HG02678 (cell line): Measurements from ENCODE around the gene GRK1.

Experiments used
- ATAC-seq: cut with Tn5 transposase; IDR thresholded peaks from one replicate; pipeline ENCODE4 v1.9.1; 2021; ENCODE audit warnings: mild to moderate bottlenecking, moderate library complexity; ENCODE audit not compliant: unreplicated experiment

GRK1 gene

DNA sequence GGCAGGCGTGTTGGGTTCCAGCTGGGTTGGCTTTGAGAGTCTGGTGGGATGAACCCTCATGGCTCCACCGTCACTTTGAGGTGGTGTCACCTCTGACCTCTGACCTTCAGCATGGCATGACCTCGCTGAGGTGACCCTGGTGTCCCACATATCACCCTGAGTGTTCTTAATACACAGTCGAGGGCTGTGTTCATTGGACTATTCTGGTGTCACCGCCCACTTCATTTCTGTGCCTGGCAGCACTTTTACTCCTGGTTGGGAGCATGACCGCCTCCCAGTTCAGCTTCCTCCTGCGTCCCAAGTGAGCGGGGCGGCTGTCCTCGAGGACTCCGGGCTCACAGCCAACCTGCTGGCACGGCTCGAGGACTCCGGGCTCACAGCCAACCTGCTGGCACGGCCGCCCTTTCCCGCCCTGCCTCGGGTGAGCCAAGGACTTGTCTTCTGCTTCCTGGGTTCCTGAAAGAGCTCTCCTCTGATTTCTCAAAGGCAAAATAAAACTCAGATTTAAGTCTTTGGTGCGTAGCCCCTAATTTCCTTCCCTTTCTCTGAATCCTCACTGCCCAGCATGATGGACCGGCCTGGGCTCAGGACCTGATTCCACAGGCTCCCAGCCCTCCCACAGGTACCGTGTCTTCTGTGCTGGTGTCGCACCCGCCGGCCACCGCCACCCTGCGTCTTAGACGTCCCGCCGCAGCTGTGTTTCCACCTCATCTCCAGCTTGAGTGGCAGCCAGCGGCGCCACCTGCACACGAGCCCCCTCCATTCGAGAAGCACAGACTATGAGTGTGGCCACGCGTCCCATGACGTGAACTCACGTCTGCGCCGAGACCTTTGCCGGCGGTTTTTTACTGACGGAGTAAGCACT is 19.4 kb upstream of the GRK1 start:
- no peak for ATAC-seq

DNA sequence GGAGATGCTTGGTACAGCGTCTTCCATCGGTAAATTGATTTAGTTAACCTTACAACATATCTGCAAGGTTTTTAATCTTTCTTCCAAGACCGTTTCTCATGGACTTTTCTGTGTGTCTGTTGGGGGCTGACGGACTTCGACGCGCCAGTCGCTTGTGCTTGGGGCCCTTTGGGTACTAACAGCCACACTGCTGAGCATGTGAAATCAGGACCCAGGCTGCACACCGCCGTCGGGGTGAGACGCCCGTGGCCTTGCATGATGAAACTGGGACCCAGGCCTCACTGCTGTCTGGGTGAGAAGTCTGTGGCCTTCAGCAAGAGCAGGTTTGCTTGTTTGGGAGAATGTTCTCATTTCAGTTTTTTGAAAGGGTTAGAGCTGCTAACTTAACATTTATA is 18.8 kb upstream of the GRK1 start:
- no peak for ATAC-seq

DNA sequence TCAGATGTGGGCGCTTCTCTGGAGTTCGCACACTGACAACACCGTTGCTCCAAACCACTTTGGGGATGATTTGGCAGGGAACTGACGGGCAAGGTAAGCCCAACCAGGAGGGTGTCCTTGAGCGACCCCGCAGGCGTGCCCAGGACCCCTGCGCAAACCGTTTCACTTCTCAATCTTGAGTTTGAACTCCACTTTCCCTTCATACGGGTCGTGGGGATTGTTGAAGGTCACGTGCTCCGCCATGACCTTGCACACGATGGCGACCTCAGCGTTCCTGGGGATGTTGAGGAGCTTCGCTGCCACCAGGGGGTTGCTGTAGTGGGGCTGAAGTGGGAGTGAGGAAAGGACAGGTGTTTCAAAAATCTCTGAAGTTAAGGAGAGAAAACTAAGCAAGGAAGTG is 17.8 kb upstream of the GRK1 start:
- ATAC-seq: no peak

DNA sequence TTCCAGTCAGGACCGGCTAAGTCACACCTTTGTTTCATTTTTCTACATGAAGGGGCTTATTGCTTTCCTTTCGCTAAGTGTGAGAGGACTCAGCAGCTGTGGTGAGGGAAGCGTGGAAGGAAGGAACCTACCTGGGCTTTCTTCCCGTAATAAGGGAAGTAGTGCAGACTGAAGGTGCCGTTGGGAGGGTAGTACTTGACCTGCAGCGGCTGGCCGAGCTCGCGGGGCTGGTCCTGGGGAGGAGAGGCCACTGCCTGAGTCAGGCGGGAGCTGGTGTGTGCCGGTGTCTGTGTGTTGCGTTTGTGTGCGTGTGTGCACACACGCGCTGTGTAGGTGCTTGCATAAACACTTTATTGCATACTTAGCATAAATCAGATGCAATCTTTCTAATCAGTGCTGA is 16.7 kb upstream of the GRK1 start:
- no peak for ATAC-seq

DNA sequence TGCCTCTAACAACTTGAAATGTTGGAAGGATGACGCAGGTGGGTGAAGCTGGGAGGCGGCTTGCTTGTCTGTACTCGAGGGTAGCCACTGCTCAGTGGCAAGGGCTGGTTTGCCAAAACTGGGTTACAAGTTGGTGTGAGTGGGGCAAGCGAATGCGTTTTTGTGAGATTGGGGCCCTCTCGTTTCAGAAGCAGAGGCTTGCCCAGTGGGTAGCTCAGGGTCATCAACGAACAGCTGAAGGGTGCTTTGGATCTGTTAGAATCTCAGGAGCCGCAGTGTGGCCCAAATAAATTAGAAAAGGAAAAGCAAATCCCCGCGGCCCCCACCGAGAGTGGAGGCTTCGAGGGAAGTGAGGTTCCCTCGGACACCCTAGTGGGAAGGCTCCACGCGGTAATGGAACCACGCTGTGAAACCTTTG is 16.3 kb upstream of the GRK1 start:
- ATAC-seq: no peak

DNA sequence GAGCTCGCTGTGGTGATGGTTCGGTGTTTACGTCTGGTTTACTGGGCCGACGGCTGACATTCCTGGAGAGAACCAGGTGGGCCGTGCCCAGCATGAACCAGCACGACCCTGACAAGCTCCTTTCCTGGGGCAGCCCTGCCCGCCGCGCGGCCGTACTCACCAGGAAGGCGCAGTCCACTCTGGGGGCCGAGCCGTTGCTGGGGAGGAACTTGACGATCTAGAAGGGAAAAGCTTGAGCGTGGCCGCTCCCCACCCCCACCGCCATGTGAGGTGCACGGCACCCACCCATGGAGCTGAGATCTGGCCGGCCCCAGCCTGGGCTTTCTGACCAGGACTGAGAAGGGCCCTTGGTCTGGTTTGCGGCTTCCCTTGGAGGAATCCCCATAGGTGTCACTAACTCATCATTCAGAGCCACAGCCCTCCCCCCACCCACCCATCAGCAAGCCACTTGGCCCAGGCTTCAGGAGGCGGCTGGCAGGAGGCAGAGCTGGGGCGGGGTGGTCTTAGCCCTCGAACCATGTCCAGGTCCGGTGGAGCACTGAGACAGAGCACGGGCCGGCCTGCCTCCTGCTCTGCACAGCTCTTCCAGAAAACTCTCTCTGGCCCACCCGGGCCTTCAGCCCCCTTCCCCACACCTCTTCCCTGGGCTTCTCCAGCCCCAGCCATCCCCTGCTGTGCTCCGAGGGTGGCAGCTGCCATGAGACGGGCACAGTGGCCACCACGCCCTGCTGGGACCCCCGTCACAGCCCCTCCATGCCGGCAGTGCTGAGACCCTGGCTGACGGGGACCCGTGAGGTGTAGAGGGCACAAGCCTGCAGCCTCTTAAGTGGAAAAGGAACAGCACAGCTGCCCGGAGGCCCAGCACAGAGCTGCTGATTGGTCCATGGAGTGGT is 15.3 kb upstream of the GRK1 start:
- ATAC-seq: no peak

DNA sequence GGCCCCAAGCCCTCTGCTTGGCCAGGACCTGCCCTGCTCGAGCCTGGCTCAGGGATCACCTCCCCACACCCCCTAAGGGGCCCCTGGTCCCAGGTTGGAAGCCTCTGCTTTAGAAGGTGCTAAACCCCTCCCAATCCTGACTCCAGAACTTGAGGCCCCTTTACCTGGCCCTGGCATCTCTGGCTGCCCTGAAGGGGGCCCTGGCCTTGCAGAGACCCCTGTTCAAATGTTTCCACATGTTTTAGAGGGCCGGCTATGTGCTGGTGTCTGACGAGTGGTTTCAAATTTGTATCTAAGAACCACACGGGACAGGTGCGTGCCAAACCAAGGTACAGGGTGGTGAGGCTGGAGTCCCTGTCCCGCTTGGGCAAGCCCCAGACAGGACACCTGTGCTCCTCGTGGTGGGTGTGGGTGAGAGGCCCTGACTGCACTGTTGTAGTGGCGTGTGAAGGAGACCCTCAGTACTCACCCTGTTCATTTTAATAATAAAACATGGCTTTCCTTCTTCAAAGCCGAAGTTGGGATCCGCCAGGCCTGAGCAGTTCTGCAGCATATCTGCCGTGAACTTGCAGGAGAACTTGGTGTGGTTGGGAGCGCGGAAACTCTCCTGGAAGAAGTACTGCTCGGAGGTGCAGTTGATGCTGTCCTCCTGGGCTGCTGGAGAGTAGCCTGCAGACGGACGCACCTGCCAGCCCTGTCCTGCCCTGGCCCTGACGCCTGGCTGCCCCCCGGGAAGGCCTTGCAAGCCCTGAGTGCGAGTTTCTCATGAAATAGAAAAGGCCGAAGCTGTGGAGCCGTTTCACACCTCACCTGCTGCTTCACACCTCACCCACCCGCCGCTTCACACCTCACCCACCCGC is 14.4 kb upstream of the GRK1 start:
- no peak for ATAC-seq

DNA sequence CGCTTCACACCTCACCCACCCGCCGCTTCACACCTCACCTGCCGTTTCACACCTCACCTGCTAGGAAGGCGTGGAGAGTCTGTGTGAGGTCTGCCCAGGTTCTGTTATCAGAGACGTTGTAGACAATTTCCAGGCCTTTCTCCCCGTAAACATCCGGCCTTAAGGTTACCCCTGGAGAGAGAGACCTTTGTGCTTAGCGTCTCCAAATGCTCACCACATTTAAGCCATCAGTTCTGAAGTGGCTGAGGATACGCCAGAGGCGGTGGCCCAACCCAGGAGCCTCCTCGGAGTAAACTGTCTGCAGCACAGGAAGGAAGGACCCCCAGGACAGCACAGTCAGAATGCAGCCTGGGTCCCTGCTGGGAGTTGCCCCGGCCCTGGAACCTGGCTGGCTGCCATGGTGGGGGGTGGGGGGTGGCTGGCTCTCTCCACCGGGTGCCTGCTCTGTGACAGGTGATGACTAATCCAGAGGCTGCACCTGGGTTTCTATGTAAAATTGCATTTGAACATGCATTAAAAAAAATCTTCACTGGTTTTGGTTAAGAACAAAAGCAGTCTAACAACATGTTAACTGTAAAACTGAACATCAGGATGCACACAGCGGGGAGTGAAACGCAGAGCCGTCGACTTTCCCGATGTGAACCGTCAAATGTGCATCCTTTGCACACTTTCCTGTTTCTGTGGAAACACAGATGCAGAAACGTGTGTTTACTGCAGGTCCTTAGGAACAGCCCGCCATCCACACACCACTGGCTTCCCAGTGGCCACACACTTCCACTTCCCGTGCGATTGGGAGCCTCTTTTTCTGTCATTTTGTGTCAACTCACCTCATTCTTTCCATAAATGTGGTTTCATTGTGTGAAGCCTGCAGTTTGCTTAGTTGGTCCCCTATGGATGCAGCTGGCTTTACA is 13.5 kb upstream of the GRK1 start:
- ATAC-seq: no peak

DNA sequence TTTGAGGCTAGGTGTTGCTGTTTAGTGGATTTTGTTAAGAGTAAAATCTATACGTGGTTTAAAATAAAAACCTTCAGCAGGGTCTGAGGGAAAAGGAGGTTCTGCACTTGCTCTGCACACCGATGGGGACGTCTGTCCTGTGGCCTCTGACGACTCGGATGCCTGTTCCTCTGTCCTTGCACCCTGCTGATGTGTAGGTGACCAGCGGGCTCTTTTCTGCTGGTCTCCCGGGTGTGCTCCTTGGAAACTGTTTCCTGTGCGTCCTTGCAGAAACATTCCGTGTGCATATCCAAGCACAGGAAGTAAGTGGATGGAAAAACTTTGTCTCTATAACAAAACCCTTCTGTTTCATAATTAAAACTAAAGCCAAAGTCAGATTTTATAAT is 12.9 kb upstream of the GRK1 start:
- ATAC-seq: no peak

DNA sequence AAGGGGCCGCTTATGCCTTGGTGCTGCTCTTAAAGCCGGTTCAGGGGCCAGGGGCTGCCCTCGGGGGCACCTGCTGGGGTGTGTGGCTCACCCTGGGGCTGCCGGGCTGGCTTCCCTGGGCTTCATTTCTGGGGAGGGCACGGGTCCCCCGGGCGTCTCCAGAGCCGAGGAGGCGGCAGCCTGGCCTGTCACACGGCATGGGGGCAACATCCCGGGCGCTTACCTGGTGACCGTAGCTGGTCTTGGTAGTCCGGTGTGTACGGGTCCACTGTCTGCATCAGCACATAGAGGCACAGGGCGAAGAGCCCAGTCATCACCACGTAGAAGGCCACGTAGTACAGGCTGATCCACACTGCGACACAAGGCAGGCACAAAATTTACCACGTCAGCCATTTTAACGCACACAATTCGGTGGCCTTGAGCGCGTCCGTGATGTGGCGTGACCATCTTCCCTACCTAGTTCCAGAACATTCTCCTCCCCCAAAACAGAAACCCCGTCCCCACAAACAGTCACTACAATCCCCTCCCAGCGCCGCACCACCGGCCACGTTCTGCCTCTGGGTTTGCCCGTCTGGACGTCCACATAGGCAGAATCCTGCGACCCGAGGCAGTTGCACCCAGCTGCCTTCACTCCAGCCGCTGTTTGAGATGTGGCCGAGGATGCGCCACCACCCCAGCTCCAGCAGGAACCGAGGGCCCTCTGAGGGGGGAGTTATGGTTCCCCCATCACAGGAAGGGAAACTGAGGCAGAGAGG is 12.3 kb upstream of the GRK1 start:
- ATAC-seq: no peak

DNA sequence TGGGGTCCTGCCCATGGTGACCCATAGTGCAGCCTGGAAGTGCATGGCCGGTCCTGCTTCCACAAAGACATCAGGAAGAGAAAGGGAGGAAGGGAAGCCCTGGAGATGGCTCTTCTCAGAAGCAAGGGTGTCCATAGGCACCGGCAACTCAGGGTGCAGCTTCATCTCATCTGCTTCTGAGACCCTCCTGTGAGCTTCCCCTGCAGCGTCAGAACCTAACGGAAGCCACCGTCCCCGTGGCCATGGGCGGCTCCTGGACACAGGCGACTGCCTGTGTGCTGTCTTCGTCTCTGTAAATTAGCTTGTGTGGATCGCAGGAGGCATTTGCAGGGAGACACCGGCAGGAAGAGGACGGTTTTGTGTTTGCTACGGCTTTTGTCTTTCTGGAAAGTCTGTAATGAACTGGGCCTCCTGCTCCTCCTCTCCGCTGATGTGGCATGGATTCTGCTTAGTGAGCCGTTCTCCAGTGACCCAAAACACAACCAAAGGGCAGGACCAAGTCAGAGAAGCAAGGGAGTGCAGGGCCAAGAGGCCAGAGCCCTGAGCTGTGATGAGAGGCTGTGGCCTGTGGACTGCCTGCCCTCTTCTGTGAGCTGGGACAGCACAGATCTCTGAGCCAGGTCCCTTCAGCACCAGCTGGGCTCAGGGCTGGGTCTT is 11.5 kb upstream of the GRK1 start:
- no peak for ATAC-seq

DNA sequence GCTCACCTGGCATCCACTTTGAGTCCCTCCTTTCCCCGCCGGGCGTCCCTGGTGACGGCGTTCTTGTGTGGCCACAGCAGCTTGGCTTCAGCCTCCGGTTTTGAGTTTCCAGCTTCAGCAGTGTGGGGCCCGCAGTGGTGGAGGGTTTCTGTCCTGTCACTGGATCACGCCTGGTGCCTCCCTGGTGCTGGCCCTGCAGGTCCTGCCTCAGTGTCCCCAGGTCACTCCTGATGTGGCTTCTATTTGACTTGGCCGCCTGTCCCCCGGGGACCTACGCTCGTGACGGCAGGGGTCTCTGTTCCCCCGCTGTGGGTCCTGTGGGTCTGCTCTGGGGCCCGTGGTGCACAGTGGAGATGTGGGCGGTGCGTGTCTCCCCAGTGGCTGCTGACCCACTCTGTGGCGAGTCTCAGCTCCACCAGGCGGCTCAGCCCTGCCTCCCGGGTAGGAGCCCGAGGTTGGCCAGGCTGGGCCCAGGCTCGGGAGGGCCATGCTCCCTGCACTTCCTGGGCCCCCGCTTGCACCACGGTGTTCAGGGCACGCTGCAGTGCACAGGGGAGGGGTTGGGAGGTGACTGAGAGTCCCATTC is 10.9 kb upstream of the GRK1 start:
- no peak for ATAC-seq

DNA sequence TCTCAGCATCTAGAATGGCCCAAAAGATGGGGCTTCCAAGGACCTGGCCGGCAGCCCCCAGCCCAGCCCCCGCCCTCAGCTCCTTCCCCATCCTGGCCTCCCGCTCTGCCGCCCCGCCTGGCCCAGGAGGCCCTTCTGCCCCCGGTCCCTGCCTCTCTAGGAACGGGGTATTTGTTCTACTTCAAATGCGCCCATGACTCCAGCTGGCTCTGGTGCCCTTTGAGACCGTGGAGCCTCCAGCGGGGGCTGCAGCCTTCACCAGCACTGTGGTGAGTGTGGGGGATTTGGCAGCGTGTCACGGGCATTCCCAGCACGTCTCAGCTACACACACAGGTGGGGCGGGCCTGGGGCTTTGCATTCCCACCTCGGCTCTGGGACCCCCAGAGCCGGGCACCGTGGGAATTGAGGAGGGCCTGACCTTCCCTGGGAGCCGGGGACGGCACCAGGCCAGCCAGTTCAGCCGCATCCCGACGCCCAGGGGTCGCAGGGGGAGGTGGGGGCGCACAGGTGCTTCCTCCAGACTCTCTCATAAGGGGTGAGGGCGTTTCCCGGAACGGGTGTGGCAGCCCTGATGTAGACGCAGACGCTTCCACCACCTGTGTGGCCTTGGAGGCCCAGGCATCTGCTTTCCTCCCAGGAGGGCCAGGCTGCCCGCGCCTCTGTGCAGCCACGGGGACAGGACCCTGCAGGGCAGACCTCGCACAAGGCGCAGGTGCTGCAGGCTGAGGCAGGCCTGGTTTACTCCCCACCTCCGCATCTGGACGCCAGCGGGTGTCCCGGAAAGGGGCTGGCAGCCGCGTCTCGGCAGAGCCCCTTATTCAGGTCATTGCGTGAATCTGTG is 10.0 kb upstream of the GRK1 start:
- ATAC-seq: no peak

DNA sequence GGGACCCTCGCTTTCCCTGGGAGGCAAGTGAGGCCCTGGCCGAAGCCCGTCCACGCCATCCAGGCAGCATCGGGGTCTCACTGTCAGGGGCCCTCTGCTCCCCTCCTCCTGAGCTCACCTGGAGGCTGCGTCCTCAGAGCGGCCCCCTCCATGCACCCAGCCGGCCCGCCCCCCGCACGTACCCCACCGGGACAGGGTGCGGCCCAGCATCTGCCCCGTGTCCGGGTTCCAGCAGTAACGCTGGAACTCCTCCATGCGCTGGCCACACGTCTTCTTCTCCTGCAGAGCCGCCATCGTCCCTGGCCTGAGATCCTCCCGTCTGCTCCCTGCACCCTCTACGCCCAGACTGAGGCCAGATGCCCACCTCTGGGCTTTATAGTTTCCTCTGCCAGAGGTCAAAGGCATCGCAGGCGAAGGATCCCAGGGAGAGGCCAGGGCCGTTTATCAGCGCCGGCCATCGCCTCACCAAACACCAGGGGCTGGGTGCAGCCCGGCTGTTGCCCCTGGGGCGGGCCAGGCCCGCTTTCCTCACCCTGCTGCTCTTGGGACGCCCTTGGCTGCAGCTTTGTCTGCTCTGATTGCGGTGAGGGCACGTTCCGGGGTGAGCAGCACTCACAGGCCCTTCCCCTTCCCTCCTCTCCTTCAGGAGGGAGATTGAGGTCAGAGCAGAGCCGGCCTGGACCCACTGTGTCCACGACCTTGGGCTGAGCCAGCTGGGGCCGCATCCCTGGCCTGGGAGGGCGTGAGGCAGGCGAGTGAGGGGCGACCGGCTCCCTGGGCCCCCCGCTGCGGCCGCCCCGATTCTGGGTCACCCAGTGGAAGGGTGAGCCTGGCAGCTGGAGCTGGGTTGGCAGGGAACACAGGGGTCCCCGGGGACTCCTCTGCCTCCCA is 8.9 kb upstream of the GRK1 start, which contains the start of gene ATP4B:
Gene ATP4B (minus strand): TSS at position 348 of the 891 bp plus-strand sequence. CDS start 54 bp downstream, at position 294.
- ATAC-seq: no peak

DNA sequence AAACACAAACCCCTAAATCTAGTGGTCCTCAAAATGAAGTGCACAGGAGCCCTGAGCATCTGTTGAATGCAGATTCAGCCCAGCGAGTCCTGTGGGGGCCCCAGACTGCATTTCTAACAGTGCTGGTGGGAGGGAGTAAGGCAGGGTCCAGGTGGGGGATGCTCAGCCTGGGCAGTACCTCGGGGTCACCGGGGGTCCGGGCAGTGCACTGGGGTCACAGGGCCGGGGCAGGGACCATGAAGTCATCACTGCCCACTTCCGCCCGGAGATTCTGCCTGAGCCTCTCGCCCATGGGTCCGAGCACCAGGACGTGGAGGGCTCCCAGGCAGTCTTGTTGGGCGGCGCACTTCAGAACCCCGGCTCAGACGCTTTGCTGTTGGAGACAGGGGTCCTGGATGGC is 8.2 kb upstream of the GRK1 start:
- no peak for ATAC-seq

DNA sequence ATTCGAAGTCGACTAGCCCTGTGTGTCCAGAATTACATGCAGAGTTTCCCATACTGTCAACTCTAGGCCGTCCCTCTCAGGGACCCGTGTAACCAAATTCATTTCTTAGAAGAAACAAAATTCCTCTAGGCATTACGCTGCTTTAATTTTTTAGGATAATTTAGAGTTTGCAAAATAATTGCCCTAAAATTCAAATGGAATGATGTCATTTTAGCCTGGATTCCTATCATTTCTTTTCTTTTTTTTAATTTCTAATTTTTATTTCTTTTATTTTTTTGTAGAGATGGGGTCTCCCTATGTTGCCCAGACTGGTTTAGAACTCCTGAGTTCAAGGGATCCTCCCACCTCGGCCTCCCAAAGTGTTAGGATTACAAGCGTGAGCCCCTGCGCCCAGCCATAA is 7.7 kb upstream of the GRK1 start:
- no peak for ATAC-seq
